GM18517 (cell line): Measurements from ENCODE around the gene TFAM.
"Not testable (repeated sequence)": the region's sequence is repeated elsewhere in the genome, so short reads cannot be mapped to it uniquely, and the experiment has no call there.

Experiments used
- ATAC-seq: cut with Tn5 transposase; IDR thresholded peaks from one replicate; pipeline ENCODE4 v1.9.1; 2021; ENCODE audit warnings: mild to moderate bottlenecking, moderate library complexity; ENCODE audit not compliant: unreplicated experiment

Gene TFAM

GRCh38 chr10:58372607-58373441, 12.4 kb upstream of the TFAM start:
- ATAC-seq = peak; percentile 82

DNA sequence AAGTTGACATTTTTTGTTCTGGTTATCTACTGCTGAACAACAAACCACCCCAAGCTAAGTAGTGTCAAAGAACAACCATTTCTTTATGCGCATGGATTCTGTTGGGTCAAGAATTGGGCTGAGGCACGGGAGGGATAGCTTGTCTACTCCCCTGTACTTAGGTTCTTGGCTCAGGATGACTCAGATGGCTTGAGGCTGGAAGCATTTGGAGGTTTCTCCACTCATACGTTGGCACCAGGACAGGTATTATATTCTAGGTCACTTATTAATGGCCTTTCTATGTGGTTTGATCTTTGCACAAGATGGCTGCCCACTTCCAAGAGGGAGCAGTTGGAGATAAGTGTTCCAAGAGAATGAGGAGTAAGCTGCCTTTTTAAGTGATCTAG, 11.8 kb upstream of the TFAM start:
- ATAC-seq = no peak

DNA sequence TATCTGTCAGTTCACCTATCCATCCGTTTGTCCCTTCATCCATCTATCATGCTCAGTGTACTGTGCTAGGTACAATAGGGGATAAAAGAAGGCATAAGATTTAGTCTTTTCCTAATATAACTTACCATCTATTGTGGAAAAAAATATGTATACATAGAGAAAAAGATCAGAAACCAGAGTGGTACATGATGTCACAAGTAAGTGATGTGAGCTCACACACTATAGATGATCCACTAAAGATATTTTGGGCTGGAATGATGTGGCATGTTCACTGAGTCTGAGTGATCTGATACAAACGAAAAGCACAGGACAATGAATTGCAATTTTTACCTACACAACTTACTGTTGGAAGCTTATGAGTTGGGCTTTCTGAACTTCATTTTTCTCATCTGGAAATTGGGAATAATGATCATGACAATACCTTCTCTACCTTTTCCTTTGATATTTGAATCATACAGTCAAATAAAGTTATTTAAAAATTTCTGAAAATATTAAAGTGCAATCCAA, 2.7 kb upstream of the TFAM start:
- ATAC-seq = no peak

GRCh38 chr10:58384095-58384494, 1.1 kb upstream of the TFAM start:
- peak; percentile 75 for ATAC-seq

DNA sequence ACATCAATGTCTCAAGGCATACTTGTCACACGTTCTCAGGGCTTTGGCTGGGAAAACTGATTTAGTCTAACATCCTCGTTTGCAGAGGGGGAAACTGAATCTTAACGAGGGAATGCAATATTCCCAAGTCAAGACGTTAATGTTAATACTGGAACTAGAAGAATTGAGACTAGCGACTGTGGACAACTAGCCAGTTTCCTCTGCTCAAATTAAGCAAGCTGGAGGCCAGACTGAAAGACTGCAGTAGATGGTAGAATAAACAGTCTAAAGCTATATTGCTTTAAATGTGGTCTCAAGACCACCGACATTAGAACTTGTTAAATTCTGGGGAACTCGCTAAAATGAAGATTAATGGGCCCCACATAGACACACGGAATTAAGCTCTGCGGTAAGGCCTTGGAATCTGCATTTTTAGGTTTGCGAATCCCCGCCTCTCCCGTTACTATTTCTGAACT, 639 bp upstream of the TFAM start:
- ATAC-seq = no peak

DNA sequence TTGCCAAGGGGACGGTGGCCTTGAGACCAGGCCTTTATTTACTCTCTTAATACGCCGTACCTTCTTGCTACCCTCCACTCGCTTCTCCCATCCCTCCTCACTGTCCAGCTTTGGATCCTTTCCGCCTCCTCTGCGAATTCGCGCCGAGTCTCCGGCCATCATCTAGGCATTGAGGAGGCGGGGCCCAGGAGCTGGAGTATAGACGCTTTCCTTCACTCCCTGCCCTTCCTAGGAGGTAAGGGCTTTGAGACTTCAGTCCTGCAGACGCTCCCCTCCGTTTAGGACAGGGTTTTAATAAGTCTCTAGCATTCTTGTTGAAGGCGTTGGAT, 538 bp downstream of the TFAM start:
- peak; percentile 3 for ATAC-seq

GRCh38 chr10:58389024-58389423, 3.8 kb downstream of the TFAM start:
- no peak for ATAC-seq

GRCh38 chr10:58393317-58393716, 8.1 kb downstream of the TFAM start:
- no peak for ATAC-seq

DNA sequence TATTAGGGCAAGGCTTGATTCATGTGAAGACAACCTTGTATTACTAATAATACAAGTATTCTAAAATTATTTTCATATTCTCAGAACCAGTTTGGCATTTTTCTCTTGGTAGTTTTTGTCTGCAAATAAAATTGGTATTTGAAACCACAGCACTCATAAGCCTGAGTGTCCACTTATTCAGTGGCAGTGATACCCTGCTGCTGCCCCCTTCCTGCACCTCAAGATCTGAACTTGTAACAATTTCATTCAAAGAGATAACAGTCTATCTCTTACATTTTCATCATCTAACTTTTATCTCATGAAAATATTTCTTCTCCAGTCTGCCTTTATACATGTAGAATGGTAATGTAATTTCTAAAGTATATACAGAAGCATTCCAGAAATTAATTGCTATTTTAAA, 9.3 kb downstream of the TFAM start:
- no peak for ATAC-seq

- no peak for ATAC-seq
Observed at GRCh38 chr10:58396057-58396456, 10.8 kb downstream of the TFAM start.

DNA sequence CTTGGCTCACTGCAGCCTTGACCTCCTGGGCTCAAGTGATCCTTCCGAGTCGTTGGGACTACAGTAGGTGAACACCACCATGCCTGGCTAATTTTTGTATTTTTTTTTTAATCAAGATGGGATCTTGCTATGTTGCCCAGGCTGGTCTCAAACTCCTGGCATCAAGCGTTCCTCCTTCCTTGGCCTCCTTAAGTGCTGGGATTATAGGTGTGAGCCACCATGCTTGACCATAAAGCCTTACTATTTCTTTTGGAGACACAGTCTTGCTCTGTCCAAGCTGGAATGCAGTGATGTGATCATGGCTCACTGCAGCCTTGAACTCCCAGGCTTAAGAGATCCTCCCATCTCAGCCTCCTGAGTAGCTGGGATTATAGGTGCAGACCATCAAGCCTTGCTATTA, 12.6 kb downstream of the TFAM start:
- no peak for ATAC-seq

DNA sequence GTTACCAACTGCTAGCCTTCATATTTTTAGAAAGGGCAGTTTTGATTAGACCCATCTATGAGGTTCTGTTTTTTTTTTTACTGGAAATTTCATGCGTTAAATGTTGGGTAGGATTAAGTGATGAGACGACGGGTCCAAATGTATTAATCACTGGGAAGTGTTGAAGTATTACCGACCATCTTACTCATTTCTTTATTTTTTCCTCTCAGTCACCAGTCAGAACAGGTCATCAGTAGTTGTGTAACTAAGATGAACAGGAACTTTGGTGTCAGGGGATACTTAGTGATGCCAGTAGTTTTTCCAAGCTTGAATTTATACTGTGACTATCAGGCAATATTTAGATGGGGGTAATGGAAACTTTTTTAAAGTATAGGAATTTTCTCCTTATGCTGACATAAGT, 14.2 kb downstream of the TFAM start:
- ATAC-seq = no peak

DNA sequence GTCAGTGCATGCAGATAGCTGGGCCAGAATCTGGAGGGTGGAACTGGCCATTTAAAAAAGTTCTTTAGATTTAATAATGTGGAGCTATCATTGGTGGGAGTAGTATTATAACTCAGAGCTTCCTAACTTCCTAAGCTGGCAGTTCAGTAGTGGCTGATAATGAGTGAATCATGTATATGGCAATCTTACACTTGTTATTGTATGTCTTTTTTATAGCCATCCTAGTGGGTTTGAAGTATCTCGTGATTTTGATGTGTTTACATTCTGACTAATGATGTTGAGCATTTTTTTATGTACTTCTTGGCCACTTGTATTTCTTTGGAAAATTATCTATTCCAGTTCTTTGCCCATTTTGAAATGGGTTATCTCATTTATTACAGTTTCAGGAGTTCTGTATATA, 15.4 kb downstream of the TFAM start:
- no peak for ATAC-seq

DNA sequence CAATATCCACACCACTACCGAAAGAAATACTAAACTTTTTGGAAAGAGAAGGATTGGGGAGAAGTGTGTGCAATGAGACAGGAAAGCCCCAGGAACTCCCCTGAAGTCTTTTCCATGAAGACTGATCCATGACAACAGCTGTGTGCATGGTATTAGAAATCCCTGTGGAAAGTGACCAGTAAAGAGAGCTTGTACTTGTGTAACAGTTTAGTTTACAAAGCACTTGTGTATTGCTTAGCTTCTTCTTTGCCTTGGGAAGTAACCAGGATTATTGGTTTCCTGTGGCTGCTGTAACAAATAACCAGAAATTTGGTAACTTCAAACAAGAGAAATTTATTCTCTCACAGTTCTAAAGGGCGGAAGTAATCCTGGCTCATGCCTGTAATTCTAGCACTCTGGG, 18.8 kb downstream of the TFAM start:
- ATAC-seq = no peak

GRCh38 chr10:58409956-58410610, 24.9 kb downstream of the TFAM start:
- ATAC-seq = no peak

GRCh38 chr10:58412502-58412961, 27.3 kb downstream of the TFAM start:
- no peak for ATAC-seq

- no peak for ATAC-seq
Observed at GRCh38 chr10:58414270-58415041, 29.2 kb downstream of the TFAM start.

DNA sequence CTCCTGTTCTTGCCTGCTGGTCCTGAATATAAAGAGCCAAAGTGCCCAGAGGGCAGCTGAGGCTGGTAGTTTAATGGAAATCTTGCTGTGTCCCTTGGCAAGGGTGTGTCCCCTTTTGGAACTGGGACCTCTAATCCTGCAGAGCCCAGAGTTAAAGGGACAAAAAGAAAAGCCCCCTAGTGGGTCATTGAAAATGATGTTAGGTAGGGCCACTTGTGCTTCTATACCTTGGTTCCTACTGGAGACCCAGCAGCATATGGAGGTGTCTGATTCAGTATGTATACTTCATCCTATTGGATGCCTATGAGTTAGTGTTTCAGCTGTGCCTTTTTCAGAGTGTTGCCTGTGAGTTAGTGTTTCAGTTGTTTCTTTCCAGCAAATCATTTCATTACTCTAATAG, 30.5 kb downstream of the TFAM start:
- no peak for ATAC-seq

DNA sequence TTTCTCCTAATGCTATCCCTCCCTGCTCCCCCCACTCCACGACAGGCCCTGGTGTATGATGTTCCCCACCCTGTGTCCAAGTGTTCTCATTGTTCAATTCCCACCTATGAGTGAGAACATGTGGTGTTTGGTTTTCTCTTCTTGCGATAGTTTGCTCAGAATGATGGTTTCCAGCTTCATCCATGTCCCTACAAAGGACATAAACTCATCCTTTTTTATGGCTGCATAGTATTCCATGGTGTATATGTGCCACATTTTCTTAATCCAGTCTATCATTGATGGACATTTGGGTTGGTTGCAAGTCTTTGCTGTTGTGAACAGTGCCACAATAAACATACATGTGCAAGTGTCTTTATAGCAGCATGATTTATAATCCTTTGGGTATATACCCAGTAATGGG, 32.7 kb downstream of the TFAM start:
- not testable (repeated sequence) for ATAC-seq

- ATAC-seq = no peak
Observed at GRCh38 chr10:58424176-58424575, 39.0 kb downstream of the TFAM start.

DNA sequence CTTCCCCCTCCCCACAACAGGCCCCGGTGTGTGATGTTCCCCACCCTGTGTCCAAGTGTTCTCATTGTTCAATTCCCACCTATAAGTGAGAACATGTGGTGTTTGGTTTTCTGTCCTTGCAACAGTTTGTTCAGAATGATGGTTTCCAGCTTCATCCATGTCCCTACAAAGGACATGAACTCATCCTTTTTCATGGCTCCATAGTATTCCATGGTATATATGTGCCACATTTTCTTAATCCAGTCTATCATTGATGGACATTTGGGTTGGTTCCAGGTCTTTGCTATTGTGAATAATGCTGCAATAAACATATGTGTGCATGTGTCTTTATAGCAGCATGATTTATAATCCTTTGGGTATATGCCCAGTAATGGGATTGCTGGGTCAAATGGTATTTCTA, 43.2 kb downstream of the TFAM start:
- not testable (repeated sequence) for ATAC-seq

GRCh38 chr10:58431903-58432302, 46.7 kb downstream of the TFAM start:
- no peak for ATAC-seq
